ENCODE measurements around the gene PATZ1. TPM values are rescaled to one million over a fixed set of nuclear protein-coding genes. Genes with fewer than 3 reads are reported as not detected.

Gene PATZ1
- total RNA-seq, 1 donor from 2014 or later, result 24.0 TPM

DNA sequence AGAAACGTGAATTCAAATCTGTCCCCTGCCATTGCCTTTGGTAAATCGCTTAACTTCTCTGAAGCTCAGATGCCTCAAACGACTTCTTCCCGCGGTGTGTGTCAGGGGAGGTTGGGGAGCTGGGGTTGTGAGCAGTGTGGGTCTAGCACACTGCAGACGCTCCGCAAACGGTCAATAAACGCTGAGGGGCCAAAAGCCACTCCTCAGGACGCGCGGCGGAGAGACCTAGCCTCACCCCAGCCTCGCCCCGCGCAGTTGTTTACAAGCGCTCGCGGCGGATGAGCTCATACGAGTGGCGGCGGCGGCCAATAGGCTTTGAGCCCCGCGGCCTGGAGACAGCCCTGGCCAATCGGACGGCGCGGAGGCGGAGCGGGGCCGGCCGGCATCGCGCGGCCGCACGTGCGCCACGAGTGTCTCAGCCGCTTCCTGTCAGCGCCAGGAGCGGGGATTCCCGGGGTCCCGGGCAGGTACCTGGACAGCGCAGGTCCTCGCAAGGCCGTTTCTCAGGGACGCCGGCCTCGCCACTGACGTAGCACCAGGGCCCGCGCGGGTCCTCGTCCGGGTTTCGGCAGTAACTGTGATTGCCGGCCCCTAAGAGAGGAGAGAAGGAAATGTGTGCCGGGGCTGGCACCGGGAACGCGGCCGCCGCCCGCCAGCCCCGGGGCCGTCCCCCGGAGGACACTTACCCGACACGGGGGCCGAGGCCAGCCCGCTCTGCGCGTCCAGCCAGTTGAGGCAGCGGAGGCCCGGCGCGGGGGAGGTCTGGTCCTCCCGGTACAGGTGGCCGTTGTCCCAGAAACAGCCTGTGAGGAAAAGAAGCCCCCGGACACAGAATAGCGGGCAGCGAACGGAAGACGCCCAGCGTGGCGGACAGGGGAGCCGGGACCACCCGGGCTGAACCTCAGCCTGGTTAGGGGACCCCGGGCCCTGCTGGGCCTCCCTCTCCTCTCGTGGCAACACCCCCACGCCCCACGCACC is 55.4 kb downstream of the PATZ1 start:
- Histone ChIP-seq H4K20me1 (ENCODE audit: insufficient read depth, low read length) (no peaks in the 10 kb centered on the region), H3K79me2 (ENCODE audit: insufficient read depth, low read length) (no peaks in the 10 kb centered on the region), H3K9ac (ENCODE audit: low read length) (peak overlapping the region; percentile 81), H3K27ac (ENCODE audit: low read depth, low read length) (peak overlapping the region; percentile 52), H3K27me3 (ENCODE audit: insufficient read depth, low read length) (peaks cover 5% of the 10 kb centered on the region), H3K4me1 (ENCODE audit: insufficient read depth, low read length) (peaks cover 19% of the 10 kb centered on the region), H3K36me3 (ENCODE audit: insufficient read depth, low read length) (peaks cover 2% of the 10 kb centered on the region), H3K9me3 (ENCODE audit: insufficient read depth, low read depth, low read length) (no peaks in the 10 kb centered on the region), H3K4me3 (ENCODE audit: insufficient read depth, low read depth, low read length) (peak overlapping the region; percentile 72), H2AFZ (ENCODE audit: low read depth, low read length) (peak overlapping the region; percentile 91), H3K4me2 (ENCODE audit: low read length) (peak overlapping the region; percentile 95)
- FAIRE-seq, result no peak
- Mint-ChIP-seq H3K27me3 (ENCODE audit: low read depth, unreplicated experiment) (no peaks in the 10 kb centered on the region), H3K9me3 (ENCODE audit: unreplicated experiment) (peaks cover 2% of the 10 kb centered on the region), H3K4me3 (ENCODE audit: unreplicated experiment) (peak overlapping the region; percentile 89), H3K4me1 (ENCODE audit: low read depth, unreplicated experiment) (peaks cover 19% of the 10 kb centered on the region), H3K27ac (ENCODE audit: unreplicated experiment) (peak overlapping the region; percentile 91), H3K36me3 (ENCODE audit: low read depth, unreplicated experiment) (peaks cover 14% of the 10 kb centered on the region)
- DNase-seq (ENCODE audit: low read depth), result peak; percentile 78
- TF ChIP-seq, protein P1, sequence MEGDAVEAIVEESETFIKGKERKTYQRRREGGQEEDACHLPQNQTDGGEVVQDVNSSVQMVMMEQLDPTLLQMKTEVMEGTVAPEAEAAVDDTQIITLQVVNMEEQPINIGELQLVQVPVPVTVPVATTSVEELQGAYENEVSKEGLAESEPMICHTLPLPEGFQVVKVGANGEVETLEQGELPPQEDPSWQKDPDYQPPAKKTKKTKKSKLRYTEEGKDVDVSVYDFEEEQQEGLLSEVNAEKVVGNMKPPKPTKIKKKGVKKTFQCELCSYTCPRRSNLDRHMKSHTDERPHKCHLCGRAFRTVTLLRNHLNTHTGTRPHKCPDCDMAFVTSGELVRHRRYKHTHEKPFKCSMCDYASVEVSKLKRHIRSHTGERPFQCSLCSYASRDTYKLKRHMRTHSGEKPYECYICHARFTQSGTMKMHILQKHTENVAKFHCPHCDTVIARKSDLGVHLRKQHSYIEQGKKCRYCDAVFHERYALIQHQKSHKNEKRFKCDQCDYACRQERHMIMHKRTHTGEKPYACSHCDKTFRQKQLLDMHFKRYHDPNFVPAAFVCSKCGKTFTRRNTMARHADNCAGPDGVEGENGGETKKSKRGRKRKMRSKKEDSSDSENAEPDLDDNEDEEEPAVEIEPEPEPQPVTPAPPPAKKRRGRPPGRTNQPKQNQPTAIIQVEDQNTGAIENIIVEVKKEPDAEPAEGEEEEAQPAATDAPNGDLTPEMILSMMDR (IDR thresholded peaks at IDR 0.05; ENCODE audit: insufficient read depth, low read depth, low read length), result no peak
- TF ChIP-seq EZH2 (IDR thresholded peaks at IDR 0.05; ENCODE audit: insufficient read depth, low read length), result no peak

DNA sequence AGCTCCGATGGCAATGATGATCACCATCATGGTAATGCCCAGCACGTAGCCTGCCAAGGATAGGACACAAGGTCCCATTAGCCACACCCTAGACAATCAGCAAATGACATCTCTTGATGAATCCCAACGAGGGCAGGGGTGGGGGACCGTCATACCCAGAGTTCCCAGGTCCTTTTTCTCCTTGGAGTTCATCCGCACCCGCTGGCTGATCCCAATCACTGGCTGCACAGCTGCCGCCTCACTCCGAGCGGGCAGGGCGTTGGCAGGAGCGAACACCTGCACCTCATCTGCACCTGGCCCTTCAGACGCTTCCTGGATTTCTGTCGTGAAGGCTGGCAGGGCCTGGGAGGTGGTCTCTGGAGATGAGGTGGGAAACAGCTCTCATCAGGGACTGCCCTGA is 56.8 kb downstream of the PATZ1 start:
- FAIRE-seq, result no peak
- no peak overlapping the region for H2AFZ ChIP-seq (ENCODE audit: low read depth, low read length)
- H3K36me3 Mint-ChIP-seq (ENCODE audit: low read depth, unreplicated experiment), result peaks cover 14% of the 10 kb centered on the region
- no peak overlapping the region for H3K4me3 ChIP-seq (ENCODE audit: insufficient read depth, low read depth, low read length)
- no peak overlapping the region for H3K4me3 Mint-ChIP-seq (ENCODE audit: unreplicated experiment)
- TF ChIP-seq EZH2 (IDR thresholded peaks at IDR 0.05; ENCODE audit: insufficient read depth, low read length), result no peak
- TF ChIP-seq, protein P1 (IDR thresholded peaks at IDR 0.05; ENCODE audit: insufficient read depth, low read depth, low read length), result no peak
- H3K36me3 ChIP-seq (ENCODE audit: insufficient read depth, low read length), result peaks cover 2% of the 10 kb centered on the region
- H3K79me2 ChIP-seq (ENCODE audit: insufficient read depth, low read length), result no peaks in the 10 kb centered on the region
- peaks cover 19% of the 10 kb centered on the region for H3K4me1 ChIP-seq (ENCODE audit: insufficient read depth, low read length)
- H3K27me3 ChIP-seq (ENCODE audit: insufficient read depth, low read length), result peaks cover 5% of the 10 kb centered on the region
- peaks cover 13% of the 10 kb centered on the region for H3K4me1 Mint-ChIP-seq (ENCODE audit: low read depth, unreplicated experiment)
- no peak overlapping the region for H3K4me2 ChIP-seq (ENCODE audit: low read length)
- H3K9me3 ChIP-seq (ENCODE audit: insufficient read depth, low read depth, low read length), result no peaks in the 10 kb centered on the region
- H3K27me3 Mint-ChIP-seq (ENCODE audit: low read depth, unreplicated experiment), result no peaks in the 10 kb centered on the region
- H4K20me1 ChIP-seq (ENCODE audit: insufficient read depth, low read length), result no peaks in the 10 kb centered on the region
- H3K27ac Mint-ChIP-seq (ENCODE audit: unreplicated experiment), result no peak overlapping the region
- no peak for DNase-seq (ENCODE audit: low read depth)
- H3K9me3 Mint-ChIP-seq (ENCODE audit: unreplicated experiment), result peaks cover 2% of the 10 kb centered on the region
- H3K27ac ChIP-seq (ENCODE audit: low read depth, low read length), result no peak overlapping the region
- H3K9ac ChIP-seq (ENCODE audit: low read length), result no peak overlapping the region
